Stomach (tissue), 9 donors: ENCODE data around the gene TMEM236. TPM values are rescaled to one million over a fixed set of nuclear protein-coding genes. Genes with fewer than 3 reads are reported as not detected.

ENCODE experiments used
- DNase-seq, 2 donors: peaks; one replicate each; pipeline versions ENCODE4 v3.0.0 to v3.0.0-alpha.2; 2013 to 2019
- H3K27ac ChIP-seq, 5 donors: fragments of 200-600 bp in 4 of 5; sonication (generic) in 4 of 5; one replicate each; pipeline ENCODE4 v1.5.1; 2013 to 2019; ENCODE audit warnings: mild to moderate bottlenecking in 1 of 5, moderate library complexity in 1 of 5
- H3K27me3 ChIP-seq, 3 donors: fragments of 200-600 bp; sonication (generic); one replicate each; pipeline ENCODE4 v1.5.1; 2017 to 2019; ENCODE audit warnings: mixed run types in 1 of 3
- H3K36me3 ChIP-seq, 4 donors: fragments of 200-600 bp; sonication (generic); 1 replicate in 3 of 4; 2 replicates in 1 of 4; pipeline ENCODE4 v1.5.1; 2016 to 2019
- H3K4me1 ChIP-seq, 4 donors: fragments of 200-600 bp; sonication (generic); one replicate each; pipeline ENCODE4 v1.5.1; 2016 to 2019
- H3K4me3 ChIP-seq, 4 donors: fragments of 200-600 bp; sonication (generic) in 3 of 4; one replicate each; pipeline ENCODE4 v1.5.1; 2016 to 2019; ENCODE audit warnings: mild to moderate bottlenecking in 1 of 4
- H3K9me3 ChIP-seq, 4 donors: fragments of 200-600 bp; sonication (generic); one replicate each; pipeline ENCODE4 v1.5.1; 2016 to 2019
- EP300 ChIP-seq: sonication (generic); formaldehyde crosslinking; IDR thresholded peaks from one replicate; pipeline ENCODE4 v1.6.1; 2017; ENCODE audit warnings: antibody characterized with exemption
- POLR2A ChIP-seq, 4 donors: fragments of 450-650 bp; IDR thresholded peaks; one replicate each; pipeline ENCODE4 v1.6.1; 2016; ENCODE audit warnings: antibody characterized with exemption in 4 of 4, control low read depth in 2 of 4, mild to moderate bottlenecking in 1 of 4, moderate library complexity in 1 of 4
- POLR2AphosphoS5 ChIP-seq, 3 donors: sonication (generic); formaldehyde crosslinking; IDR thresholded peaks; one replicate each; pipeline ENCODE4 v1.6.1; 2016; ENCODE audit warnings: antibody characterized with exemption in 3 of 3
- WGBS, 5 donors: extraction: QIAGEN DNeasy Blood & Tissue Kit in 3 of 5; methylation state at CpG; one replicate each; pipeline versions ENCODE4 v1.1.5 to v1.1.7; 2013 to 2018; 5-methylcytosine and 5-hydroxymethylcytosine counted together
- intact Hi-C: fragments of 100-400 bp; cut with DNase I; formaldehyde crosslinking; loops from one replicate; pipeline ENCODE4 v1.15.1; 2023; ENCODE audit warnings: low total_unique reads
- polyA plus RNA-seq, 3 donors: library from polyadenylated mRNA; stranded (reverse); fragments of 200-250 nt; gene quantifications; one replicate each; pipeline ENCODE4 v1.2.3, GENCODE V29; 2013
- total RNA-seq, 5 donors: library from RNA; depleted of rRNA; stranded (reverse); fragments of >200 nt; gene quantifications; one replicate each; pipeline versions ENCODE4 v1.1.0 to v1.2.3, GENCODE V29; 2014 to 2016
- TF ChIP-seq, protein P1 (sequence below), 7 experiments: fragments of 450-650 bp in 4 of 7; fragments of 200-600 bp in 3 of 7; sonication (generic) in 3 of 7; IDR thresholded peaks; one replicate each; pipeline ENCODE4 v1.5.1; 2016 to 2019; ENCODE audit warnings: antibody characterized with exemption in 7 of 7, control low read depth in 2 of 7, mild to moderate bottlenecking in 1 of 7
- donor health status: healthy with polysubstance abuse.
- donor health status: Bipolar disorder and iron deficiency.
- donor health status: healthy.

The TMEM236 gene
- total and polyA plus RNA-seq, 8 donors = 0.08 to 9.6 (median 1.3) TPM; not detected in 2

DNA sequence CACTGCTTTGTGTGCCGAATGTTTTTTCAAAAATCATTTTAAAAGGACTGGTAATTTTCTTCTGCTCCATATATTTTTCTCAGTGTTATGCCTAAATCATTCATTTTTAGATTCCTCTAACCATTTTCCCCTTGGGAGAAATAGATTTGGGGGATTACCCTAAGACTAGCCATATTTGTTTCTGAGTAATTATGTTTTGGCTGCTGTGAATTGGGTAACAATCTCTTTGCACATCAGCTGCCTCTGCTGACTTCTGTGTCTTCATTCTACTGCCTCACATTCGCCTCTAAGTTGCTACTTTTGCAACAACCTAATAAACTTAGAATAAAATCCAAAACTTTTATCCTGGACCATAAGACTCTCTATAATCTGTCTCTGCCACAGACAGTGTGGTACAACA lies 38.6 kb downstream of the TMEM236 start:
- Histone ChIP-seq H3K4me1 (peaks cover 0 to 21% (median 14%) of the 10 kb centered on the region in 4 donors), H3K4me3 (no peak overlapping the region), H3K27me3 (no peaks in the 10 kb centered on the region), H3K9me3 (no peaks in the 10 kb centered on the region), H3K36me3 (no peaks in the 10 kb centered on the region), H3K27ac (no peak overlapping the region)
- DNase-seq = no peak
- TF ChIP-seq POLR2A (IDR thresholded peaks at IDR 0.05) (no peak), EP300 (no peak), POLR2AphosphoS5 (IDR thresholded peaks at IDR 0.05) (no peak)
- TF ChIP-seq, protein P1, sequence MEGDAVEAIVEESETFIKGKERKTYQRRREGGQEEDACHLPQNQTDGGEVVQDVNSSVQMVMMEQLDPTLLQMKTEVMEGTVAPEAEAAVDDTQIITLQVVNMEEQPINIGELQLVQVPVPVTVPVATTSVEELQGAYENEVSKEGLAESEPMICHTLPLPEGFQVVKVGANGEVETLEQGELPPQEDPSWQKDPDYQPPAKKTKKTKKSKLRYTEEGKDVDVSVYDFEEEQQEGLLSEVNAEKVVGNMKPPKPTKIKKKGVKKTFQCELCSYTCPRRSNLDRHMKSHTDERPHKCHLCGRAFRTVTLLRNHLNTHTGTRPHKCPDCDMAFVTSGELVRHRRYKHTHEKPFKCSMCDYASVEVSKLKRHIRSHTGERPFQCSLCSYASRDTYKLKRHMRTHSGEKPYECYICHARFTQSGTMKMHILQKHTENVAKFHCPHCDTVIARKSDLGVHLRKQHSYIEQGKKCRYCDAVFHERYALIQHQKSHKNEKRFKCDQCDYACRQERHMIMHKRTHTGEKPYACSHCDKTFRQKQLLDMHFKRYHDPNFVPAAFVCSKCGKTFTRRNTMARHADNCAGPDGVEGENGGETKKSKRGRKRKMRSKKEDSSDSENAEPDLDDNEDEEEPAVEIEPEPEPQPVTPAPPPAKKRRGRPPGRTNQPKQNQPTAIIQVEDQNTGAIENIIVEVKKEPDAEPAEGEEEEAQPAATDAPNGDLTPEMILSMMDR (IDR thresholded peaks at IDR 0.05) = no peak
- intact Hi-C loops = no loop called here
- WGBS, 5 donors = 76 to 91% (median 88%) methylated on average over 2 of the region's 2 CpGs

DNA sequence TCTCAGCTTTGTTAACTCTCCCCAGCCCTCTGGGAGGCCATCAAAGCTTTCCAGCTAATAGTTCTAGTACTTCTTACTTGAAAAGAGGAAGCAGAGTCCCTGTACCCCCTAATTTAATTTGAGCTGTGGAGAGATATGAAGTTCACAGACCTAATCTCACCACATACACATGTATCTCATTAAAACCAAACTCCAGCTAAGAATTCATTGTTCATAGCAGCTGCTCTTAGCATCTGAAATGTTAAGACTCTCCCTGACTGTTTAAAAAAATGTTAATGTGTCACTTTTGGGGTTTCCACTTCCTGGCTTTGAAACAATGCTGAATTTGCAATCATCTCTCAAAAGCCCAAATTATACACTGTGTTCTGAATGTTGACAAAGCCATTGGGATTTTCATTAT lies 41.0 kb downstream of the TMEM236 start:
- no peak for DNase-seq
- H3K27ac ChIP-seq = peak overlapping the region in 3 of 5 donors; percentile 0 to 52 (median 39)
- H3K27me3 ChIP-seq = no peaks in the 10 kb centered on the region
- H3K4me3 ChIP-seq = no peak overlapping the region
- no peak for TF ChIP-seq POLR2A (IDR thresholded peaks at IDR 0.05)
- no peak for TF ChIP-seq POLR2AphosphoS5 (IDR thresholded peaks at IDR 0.05)
- TF ChIP-seq, protein P1 (IDR thresholded peaks at IDR 0.05) = no peak
- no peak for TF ChIP-seq EP300
- peaks cover 0 to 21% (median 11%) of the 10 kb centered on the region in 4 donors for H3K4me1 ChIP-seq
- intact Hi-C loops = no loop called here
- no peaks in the 10 kb centered on the region for H3K36me3 ChIP-seq
- H3K9me3 ChIP-seq = no peaks in the 10 kb centered on the region

DNA sequence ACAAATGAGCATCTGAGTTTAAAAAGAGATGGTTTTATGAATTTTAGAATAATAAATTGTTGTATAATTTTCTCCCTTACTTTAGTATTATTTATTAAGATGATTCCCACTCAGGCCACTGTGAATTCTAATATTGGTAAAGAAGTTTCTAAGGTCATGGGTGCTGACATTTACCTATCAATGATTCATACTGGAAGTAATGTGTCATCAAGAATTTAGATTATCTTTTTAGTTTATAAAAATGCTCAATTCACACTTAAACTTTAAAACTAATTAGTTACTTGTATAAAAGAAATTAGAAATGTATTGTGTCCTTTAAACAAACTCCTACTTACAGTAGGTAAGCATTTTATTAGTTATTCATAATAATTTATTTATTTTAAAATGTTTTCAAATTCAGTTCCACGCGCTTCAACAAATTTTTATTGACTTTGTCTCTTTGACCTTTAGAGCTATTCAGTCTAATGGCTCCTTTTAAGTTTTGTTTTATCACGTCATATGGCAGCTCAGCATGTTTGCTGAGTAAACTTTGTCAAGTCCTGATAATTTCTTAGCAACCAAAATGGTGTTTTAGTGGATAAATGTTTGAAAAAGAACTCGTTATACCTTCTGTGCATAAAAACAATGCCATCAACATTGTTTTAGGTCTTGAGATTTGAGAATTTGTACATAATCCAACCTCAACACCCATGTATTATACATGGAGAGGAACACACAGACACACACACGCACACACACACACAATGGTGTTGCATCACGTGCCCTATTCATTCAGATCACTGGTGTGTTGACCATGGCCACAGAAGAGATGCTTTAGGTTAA lies 42.0 kb downstream of the TMEM236 start:
- Histone ChIP-seq H3K4me1 (peaks cover 0 to 21% (median 11%) of the 10 kb centered on the region in 4 donors), H3K27me3 (no peaks in the 10 kb centered on the region), H3K36me3 (no peaks in the 10 kb centered on the region), H3K27ac (peak overlapping the region in 4 of 5 donors; percentile 0 to 46 (median 28)), H3K4me3 (no peak overlapping the region), H3K9me3 (no peaks in the 10 kb centered on the region)
- intact Hi-C loops = no loop called here
- TF ChIP-seq, protein P1 (IDR thresholded peaks at IDR 0.05) = no peak
- no peak for TF ChIP-seq POLR2A (IDR thresholded peaks at IDR 0.05)
- WGBS, 5 donors = 30 to 58% (median 40%) methylated on average over 6 of the region's 6 CpGs
- DNase-seq = peak in 1 of 2 donors; percentile 81

DNA sequence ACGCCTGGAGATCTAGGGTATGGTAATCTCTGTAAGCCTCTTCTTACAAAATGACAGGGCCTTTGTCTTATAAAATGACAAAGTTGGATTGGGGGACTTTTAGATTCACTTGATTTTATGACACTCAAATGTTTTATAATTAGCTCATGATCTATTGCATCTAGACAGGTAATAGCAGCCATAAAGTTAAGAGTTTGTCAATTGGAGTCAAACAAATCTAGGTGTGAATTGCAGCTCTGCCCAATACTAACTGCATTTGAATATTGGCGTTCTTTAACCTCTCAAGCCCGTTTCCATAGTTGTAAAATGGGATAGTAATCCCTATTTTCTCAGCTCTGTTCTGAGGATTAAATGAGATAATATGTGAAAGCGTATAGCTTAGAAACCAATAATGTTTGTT lies 43.1 kb downstream of the TMEM236 start:
- intact Hi-C loops = no loop called here
- Histone ChIP-seq H3K27me3 (no peaks in the 10 kb centered on the region), H3K36me3 (no peaks in the 10 kb centered on the region), H3K4me1 (peaks cover 0 to 21% (median 11%) of the 10 kb centered on the region in 4 donors), H3K27ac (no peak overlapping the region), H3K4me3 (no peak overlapping the region), H3K9me3 (no peaks in the 10 kb centered on the region)
- TF ChIP-seq POLR2AphosphoS5 (IDR thresholded peaks at IDR 0.05) (no peak), EP300 (no peak), POLR2A (IDR thresholded peaks at IDR 0.05) (no peak)
- TF ChIP-seq, protein P1 (IDR thresholded peaks at IDR 0.05) = no peak
- WGBS, 5 donors = 85 to 97% (median 95%) methylated on average over 4 of the region's 4 CpGs
- DNase-seq = no peak
